Measurements from ENCODE around the gene CEP20.
"Not testable (repeated sequence)": the region's sequence is repeated elsewhere in the genome, so short reads cannot be mapped to it uniquely, and the experiment has no call there.

CEP20 gene

GRCh38 chr16:15888072-15888976 lies at the start of gene CEP20:
TSS of gene CEP20 (minus strand) at chr16:15888603. CDS start at chr16:15888585, 18 bp downstream.
- DNase-seq = peak; percentile 99

- not testable (repeated sequence) for DNase-seq
Observed at GRCh38 chr16:15936809-15937208, 48.4 kb upstream of the CEP20 start.

- DNase-seq = no peak
Observed at GRCh38 chr16:15934991-15935390, 46.6 kb upstream of the CEP20 start.

- no peak for DNase-seq
Observed at GRCh38 chr16:15933781-15934180, 45.4 kb upstream of the CEP20 start.

GRCh38 chr16:15932939-15933338 lies 44.5 kb upstream of the CEP20 start:
- DNase-seq = no peak

GRCh38 chr16:15928261-15929104 lies 40.1 kb upstream of the CEP20 start:
- no peak for DNase-seq

- no peak for DNase-seq
Observed at GRCh38 chr16:15925631-15926030, 37.2 kb upstream of the CEP20 start.

GRCh38 chr16:15924996-15925395 lies 36.6 kb upstream of the CEP20 start:
- no peak for DNase-seq

- no peak for DNase-seq
Observed at GRCh38 chr16:15919331-15919730, 30.9 kb upstream of the CEP20 start.

- not testable (repeated sequence) for DNase-seq
Observed at GRCh38 chr16:15918314-15918713, 29.9 kb upstream of the CEP20 start.

- no peak for DNase-seq
Observed at GRCh38 chr16:15916323-15916722, 27.9 kb upstream of the CEP20 start.

GRCh38 chr16:15915555-15916081 lies 27.2 kb upstream of the CEP20 start:
- DNase-seq = no peak

GRCh38 chr16:15913046-15913698 lies 24.8 kb upstream of the CEP20 start:
- no peak for DNase-seq

GRCh38 chr16:15911198-15911597 lies 22.8 kb upstream of the CEP20 start:
- DNase-seq = no peak

GRCh38 chr16:15907863-15908478 lies 19.6 kb upstream of the CEP20 start:
- peak; percentile 22 for DNase-seq

GRCh38 chr16:15906439-15906838 lies 18.0 kb upstream of the CEP20 start:
- no peak for DNase-seq

- DNase-seq = no peak
Observed at GRCh38 chr16:15903960-15904359, 15.6 kb upstream of the CEP20 start.

- no peak for DNase-seq
Observed at GRCh38 chr16:15900901-15901500, 12.6 kb upstream of the CEP20 start.

- no peak for DNase-seq
Observed at GRCh38 chr16:15900357-15900756, 12.0 kb upstream of the CEP20 start.

GRCh38 chr16:15899538-15900100 lies 11.2 kb upstream of the CEP20 start:
- peak; percentile 90 for DNase-seq

GRCh38 chr16:15898654-15899053 lies 10.3 kb upstream of the CEP20 start:
- no peak for DNase-seq

- peak; percentile 56 for DNase-seq
Observed at GRCh38 chr16:15897834-15898254, 9.4 kb upstream of the CEP20 start.
